PC-9 (cell line): ENCODE results near the gene U2SURP. TPM values are rescaled to one million over a fixed set of nuclear protein-coding genes. Genes with fewer than 3 reads are reported as not detected.

Experiments
- BruUV-seq: library from RNA; stranded (reverse); fragments of 400-500 nt; replicated peaks from 2 replicates; lab custom pipeline; 2021; lab: Mats Ljungman, UMichigan
- CTCF ChIA-PET: fragments of 300-600 bp; sonication (Branson Sonifier 250); formaldehyde crosslinking; loops from one replicate; lab custom pipeline; 2022; ENCODE audit warnings: antibody characterized with exemption; lab: Charles Lee
- POLR2A ChIA-PET: fragments of 300-600 bp; sonication (Branson Sonifier 250); formaldehyde crosslinking; loops from one replicate; lab custom pipeline; 2022; ENCODE audit warnings: antibody characterized with exemption; ENCODE audit not compliant: unreplicated experiment; lab: Charles Lee
- DNase-seq, 2 experiments: peaks; one replicate each; pipeline versions ENCODE4 v3.0.0 to v3.0.0-alpha.2; 2015 to 2022; ENCODE audit warnings: mixed read lengths in 1 of 2
- H2AFZ ChIP-seq: fragments of 200-600 bp; sonication (generic); 2 replicates; pipeline ENCODE4 v1.8.1; 2017; ENCODE audit warnings: antibody characterized with exemption
- H3F3A ChIP-seq: fragments of 200-600 bp; sonication (generic); 2 replicates; pipeline ENCODE4 v1.8.1; 2017; ENCODE audit warnings: antibody characterized with exemption, mild to moderate bottlenecking, low read depth; ENCODE audit not compliant: insufficient read depth
- H3K27ac ChIP-seq: fragments of 200-600 bp; sonication (generic); 2 replicates; pipeline ENCODE4 v1.6.1; 2016; ENCODE audit warnings: mixed run types
- H3K27me3 ChIP-seq: fragments of 200-600 bp; sonication (generic); 2 replicates; pipeline ENCODE4 v1.6.1; 2016; ENCODE audit warnings: low read depth, mixed run types; ENCODE audit not compliant: insufficient read depth
- H3K36me3 ChIP-seq: fragments of 200-600 bp; sonication (generic); 2 replicates; pipeline ENCODE4 v1.6.1; 2016; ENCODE audit warnings: low read depth, mixed run types
- H3K4me1 ChIP-seq: fragments of 200-600 bp; sonication (generic); replicated peaks from 2 replicates; pipeline ENCODE4 v1.6.1; 2016; ENCODE audit warnings: mixed run types; ENCODE audit not compliant: insufficient read depth
- H3K4me2 ChIP-seq: fragments of 200-600 bp; sonication (generic); 2 replicates; pipeline ENCODE4 v1.6.1; 2017; ENCODE audit warnings: mixed run types
- H3K4me3 ChIP-seq: fragments of 200-600 bp; sonication (generic); 2 replicates; pipeline ENCODE4 v1.6.1; 2016; ENCODE audit warnings: mixed run types
- H3K79me2 ChIP-seq: fragments of 200-600 bp; sonication (generic); 2 replicates; pipeline ENCODE4 v1.6.1; 2017; ENCODE audit warnings: low read depth, mixed run types
- H3K9me2 ChIP-seq: fragments of 200-600 bp; sonication (generic); 2 replicates; pipeline ENCODE4 v1.8.1; 2017; ENCODE audit warnings: mild to moderate bottlenecking; ENCODE audit not compliant: insufficient read depth
- H3K9me3 ChIP-seq: fragments of 200-600 bp; sonication (generic); 2 replicates; pipeline ENCODE4 v1.8.1; 2016; ENCODE audit warnings: low read depth; ENCODE audit not compliant: insufficient read depth
- H4K20me1 ChIP-seq: fragments of 200-600 bp; sonication (generic); 2 replicates; pipeline ENCODE4 v1.8.1; 2017; ENCODE audit not compliant: insufficient read depth
- EZH2 ChIP-seq: fragments of 200-600 bp; sonication (generic); IDR thresholded peaks from 2 replicates; pipeline ENCODE4 v1.8.0; 2017; ENCODE audit warnings: antibody characterized with exemption, low read depth
- intact Hi-C: fragments of 100-400 bp; cut with micrococcal nuclease; formaldehyde crosslinking; loops from one replicate; pipeline ENCODE4 v1.10.0; 2022; ENCODE audit not compliant: unreplicated experiment
- total RNA-seq: library from RNA; stranded (reverse); gene quantifications from 2 replicates; pipeline ENCODE4 v1.2.3, GENCODE V29; 2021
- TF ChIP-seq, protein P1 (sequence below): fragments of 200-600 bp; sonication (generic); conservative IDR thresholded peaks from 2 replicates; pipeline ENCODE4 v1.6.1; 2017; ENCODE audit warnings: mixed run types, antibody characterized with exemption, mild to moderate bottlenecking, moderate library complexity

U2SURP gene
- total RNA-seq, 1 experiment from 2014 or later: 126 TPM

DNA sequence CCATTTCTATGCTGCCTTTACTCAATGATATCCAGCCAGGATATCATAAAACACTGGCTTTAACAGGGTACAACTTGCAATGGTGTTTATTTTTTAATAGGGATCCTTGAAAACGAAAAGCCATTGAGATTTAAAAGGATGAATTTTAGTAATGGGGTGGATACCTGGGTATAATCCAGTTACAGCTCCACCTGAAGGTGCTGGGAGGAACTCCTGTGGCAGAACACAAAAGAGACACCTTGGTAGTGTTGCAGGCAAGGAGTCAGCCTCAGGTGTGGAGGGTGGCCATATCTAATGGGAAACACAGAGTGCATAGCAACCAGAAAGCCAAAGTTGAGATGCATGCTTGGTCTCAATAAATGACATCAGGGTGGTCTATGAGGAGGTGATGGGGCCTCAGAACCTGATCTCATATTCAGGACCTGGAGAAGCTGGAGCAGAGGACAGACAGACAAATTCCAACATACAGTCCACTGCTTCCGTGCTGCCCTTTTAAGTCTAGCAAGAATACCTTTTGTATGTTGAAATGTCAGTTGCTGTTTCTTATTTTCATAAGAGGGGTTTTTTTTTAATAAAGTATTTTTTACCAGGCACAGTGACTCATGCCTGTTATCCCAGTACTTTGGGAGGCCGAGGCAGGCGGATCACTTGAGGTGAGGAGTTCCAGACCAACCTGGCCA lies 25.9 kb upstream of the U2SURP start:
- Histone ChIP-seq H3K4me1 (peaks cover 15% of the 10 kb centered on the region), H2AFZ (no peak overlapping the region), H3K27me3 (no peaks in the 10 kb centered on the region), H3K9me2 (peaks cover 10% of the 10 kb centered on the region; the same call in 1 of the 2 replicates), H3K4me3 (no peak overlapping the region), H3K36me3 (no peaks in the 10 kb centered on the region), H3K9me3 (no peaks in the 10 kb centered on the region), H3K4me2 (no peak overlapping the region), H3K27ac (no peak overlapping the region), H4K20me1 (no peaks in the 10 kb centered on the region), H3K79me2 (no peaks in the 10 kb centered on the region), H3F3A (peaks cover 13% of the 10 kb centered on the region)
- DNase-seq: no peak
- intact Hi-C loops: no loop called here
- CTCF ChIA-PET: interaction anchor here (0.6 kb wide), 1 partner anchor 146 kb away, joined by 3 read pairs; no protein-coding TSS in a partner anchor
- TF ChIP-seq EZH2: no peak
- TF ChIP-seq, protein P1, sequence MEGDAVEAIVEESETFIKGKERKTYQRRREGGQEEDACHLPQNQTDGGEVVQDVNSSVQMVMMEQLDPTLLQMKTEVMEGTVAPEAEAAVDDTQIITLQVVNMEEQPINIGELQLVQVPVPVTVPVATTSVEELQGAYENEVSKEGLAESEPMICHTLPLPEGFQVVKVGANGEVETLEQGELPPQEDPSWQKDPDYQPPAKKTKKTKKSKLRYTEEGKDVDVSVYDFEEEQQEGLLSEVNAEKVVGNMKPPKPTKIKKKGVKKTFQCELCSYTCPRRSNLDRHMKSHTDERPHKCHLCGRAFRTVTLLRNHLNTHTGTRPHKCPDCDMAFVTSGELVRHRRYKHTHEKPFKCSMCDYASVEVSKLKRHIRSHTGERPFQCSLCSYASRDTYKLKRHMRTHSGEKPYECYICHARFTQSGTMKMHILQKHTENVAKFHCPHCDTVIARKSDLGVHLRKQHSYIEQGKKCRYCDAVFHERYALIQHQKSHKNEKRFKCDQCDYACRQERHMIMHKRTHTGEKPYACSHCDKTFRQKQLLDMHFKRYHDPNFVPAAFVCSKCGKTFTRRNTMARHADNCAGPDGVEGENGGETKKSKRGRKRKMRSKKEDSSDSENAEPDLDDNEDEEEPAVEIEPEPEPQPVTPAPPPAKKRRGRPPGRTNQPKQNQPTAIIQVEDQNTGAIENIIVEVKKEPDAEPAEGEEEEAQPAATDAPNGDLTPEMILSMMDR: no peak
- no TSS peak for BruUV-seq
- POLR2A ChIA-PET: no interaction called here

DNA sequence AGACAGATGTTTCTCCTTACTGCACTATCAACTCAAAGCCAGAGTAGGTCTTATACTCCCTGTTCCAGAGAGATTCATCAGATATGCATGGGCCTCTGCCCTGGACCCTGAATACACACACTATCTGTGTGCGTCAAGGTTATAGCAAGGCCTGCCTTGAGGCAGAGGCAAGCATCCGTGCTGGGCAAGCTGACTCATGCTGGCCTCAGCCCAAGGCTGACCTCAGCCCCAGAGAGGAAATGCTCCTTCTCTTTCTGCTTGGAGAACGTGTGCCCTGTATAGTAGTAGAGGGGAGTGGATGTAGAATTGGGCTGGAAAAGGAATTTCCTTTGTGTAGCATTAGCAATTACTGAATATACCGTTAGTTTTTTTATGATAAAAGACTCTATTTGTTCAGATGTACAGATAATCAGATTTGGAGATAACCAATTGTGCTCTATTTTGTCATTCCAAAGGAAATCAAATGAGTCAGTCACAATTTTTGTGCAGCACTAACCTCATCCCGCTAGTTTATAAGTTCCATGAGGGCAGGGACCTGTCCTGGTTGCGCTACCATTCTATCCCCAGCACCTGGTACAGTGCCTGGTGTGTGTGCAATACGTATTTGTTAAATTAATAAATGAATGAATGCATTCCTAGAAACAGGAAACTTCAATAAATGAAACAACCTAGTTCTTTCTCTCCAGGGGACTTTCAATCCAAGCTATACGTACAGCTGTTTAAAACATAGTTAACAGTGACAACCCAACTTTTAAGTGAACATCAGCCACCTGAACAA lies 24.6 kb upstream of the U2SURP start:
- no peak overlapping the region for H3K4me3 ChIP-seq
- POLR2A ChIA-PET: no interaction called here
- no peaks in the 10 kb centered on the region for H3K27me3 ChIP-seq
- BruUV-seq: no TSS peak
- intact Hi-C loops: no loop called here
- H3K4me1 ChIP-seq: peaks cover 15% of the 10 kb centered on the region
- H3K9me2 ChIP-seq: peaks cover 10% of the 10 kb centered on the region; the same call in 1 of the 2 replicates
- H3K36me3 ChIP-seq: no peaks in the 10 kb centered on the region
- peaks cover 13% of the 10 kb centered on the region for H3F3A ChIP-seq
- no peaks in the 10 kb centered on the region for H4K20me1 ChIP-seq
- peak overlapping the region; percentile 5; the same call in 1 of the 2 replicates for H3K4me2 ChIP-seq
- peak; percentile 83 to 87 for DNase-seq
- no peak overlapping the region for H2AFZ ChIP-seq
- CTCF ChIA-PET: no interaction called here
- no peaks in the 10 kb centered on the region for H3K9me3 ChIP-seq
- H3K27ac ChIP-seq: peak overlapping the region; percentile 45
- H3K79me2 ChIP-seq: no peaks in the 10 kb centered on the region
- TF ChIP-seq, protein P1: no peak
- no peak for TF ChIP-seq EZH2

DNA sequence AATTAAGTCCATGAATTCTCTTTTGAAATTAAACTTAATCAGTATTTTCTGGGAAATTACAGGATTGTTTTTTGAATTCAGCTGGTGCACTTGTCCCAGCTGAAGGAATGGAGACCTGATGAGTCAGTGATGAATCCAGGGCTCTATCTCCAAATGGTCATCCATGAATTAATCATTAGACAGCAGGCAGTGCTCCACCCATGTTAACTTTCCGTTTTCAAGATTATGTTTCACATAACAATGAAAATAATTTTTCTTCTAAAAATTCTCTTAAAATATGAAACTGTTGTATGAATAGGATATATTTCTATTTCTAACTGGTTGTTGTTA lies 24.0 kb upstream of the U2SURP start:
- ChIA-PET CTCF (no interaction called here), POLR2A (interaction anchor here (0.7 kb wide), 1 partner anchor 124 kb away, joined by 4 read pairs; no protein-coding TSS in a partner anchor)
- Histone ChIP-seq H3K9me3 (no peaks in the 10 kb centered on the region), H3K79me2 (no peaks in the 10 kb centered on the region), H3K27ac (peak overlapping the region; percentile 45; the same call in 1 of the 2 replicates), H3K4me1 (peaks cover 15% of the 10 kb centered on the region), H3K36me3 (no peaks in the 10 kb centered on the region), H3F3A (peaks cover 13% of the 10 kb centered on the region), H4K20me1 (no peaks in the 10 kb centered on the region), H3K4me2 (no peak overlapping the region), H3K9me2 (peaks cover 10% of the 10 kb centered on the region; the same call in 1 of the 2 replicates), H2AFZ (no peak overlapping the region), H3K4me3 (no peak overlapping the region), H3K27me3 (no peaks in the 10 kb centered on the region)
- intact Hi-C loops: no loop called here
- no peak for DNase-seq
- TF ChIP-seq, protein P1: no peak
- TF ChIP-seq EZH2: no peak
- no TSS peak for BruUV-seq
